SK-N-SH (cell line): ENCODE results near the gene LRP5. TPM values are rescaled to one million over a fixed set of nuclear protein-coding genes. Genes with fewer than 3 reads are reported as not detected.

Source experiments
- CTCF ChIA-PET: fragments of 300-600, 350-600 bp; formaldehyde crosslinking; extraction: SDS; loops from one replicate; lab custom pipeline; 2021; lab: Yijun Ruan, JAX
- POLR2A ChIA-PET: fragments of 350-600 bp; sonication (Branson Sonifier 250); formaldehyde crosslinking; extraction: SDS; loops from one replicate; lab custom pipeline; 2020; ENCODE audit warnings: antibody characterized with exemption, inconsistent platforms; lab: Yijun Ruan, JAX
- DNase-seq: peaks from one replicate; pipeline ENCODE4 v3.0.0; 2012
- H2AFZ ChIP-seq: fragments of 200-600 bp; sonication (generic); 2 replicates; pipeline ENCODE4 v1.8.1; 2016; ENCODE audit warnings: antibody characterized with exemption, mild to moderate bottlenecking, low read depth
- H3F3A ChIP-seq: fragments of 200-600 bp; sonication (generic); replicated peaks from 2 replicates; pipeline ENCODE3; 2016; ENCODE audit warnings: antibody characterized with exemption, mild to moderate bottlenecking; ENCODE audit not compliant: insufficient read depth
- H3K27ac ChIP-seq, 2 experiments: fragments of 200-500 bp in 1 of 2; fragments of 200-600 bp in 1 of 2; sonication (Bioruptor generic) in 1 of 2; sonication (generic), shearing (Covaris generic) in 1 of 2; 2 replicates each; pipeline versions ENCODE4 v1.5.1 to v1.6.1; 2014 to 2016; ENCODE audit warnings: low read depth in 2 of 2, inconsistent platforms in 1 of 2, low read length in 1 of 2, mild to moderate bottlenecking in 1 of 2, mixed read lengths in 1 of 2
- H3K27me3 ChIP-seq: fragments of 200-600 bp; sonication (generic), shearing (Covaris generic); 2 replicates; pipeline ENCODE4 v1.6.1; 2016; ENCODE audit warnings: mixed run types; ENCODE audit not compliant: insufficient read depth
- H3K36me3 ChIP-seq, 2 experiments: fragments of 200-500 bp in 1 of 2; fragments of 200-600 bp in 1 of 2; sonication (Bioruptor generic) in 1 of 2; sonication (generic) in 1 of 2; replicated peaks in 1 of 2; 2 replicates each; pipeline versions ENCODE3 to v1.5.1; 2014 to 2016; ENCODE audit warnings: low read length in 1 of 2, mild to moderate bottlenecking in 1 of 2; ENCODE audit not compliant: insufficient read depth in 2 of 2, control insufficient read depth in 1 of 2
- H3K4me1 ChIP-seq, 2 experiments: fragments of 200-500 bp in 1 of 2; fragments of 200-600 bp in 1 of 2; sonication (Bioruptor generic) in 1 of 2; sonication (generic), shearing (Covaris generic) in 1 of 2; 2 replicates each; pipeline versions ENCODE4 v1.5.1 to v1.6.1; 2014 to 2016; ENCODE audit warnings: low read depth in 1 of 2, low read length in 1 of 2, mixed run types in 1 of 2; ENCODE audit not compliant: insufficient read depth in 2 of 2, control insufficient read depth in 1 of 2
- H3K4me2 ChIP-seq: fragments of 200-600 bp; sonication (generic), shearing (Covaris generic); 2 replicates; pipeline ENCODE4 v1.6.1; 2017; ENCODE audit warnings: mixed run types
- H3K4me3 ChIP-seq, 2 experiments: fragments of 200-500 bp in 1 of 2; fragments of 200-600 bp in 1 of 2; sonication (Bioruptor generic) in 1 of 2; sonication (generic), shearing (Covaris generic) in 1 of 2; 2 replicates each; pipeline versions ENCODE4 v1.5.1 to v1.8.1; 2014 to 2016; ENCODE audit warnings: low read depth in 2 of 2, inconsistent platforms in 1 of 2, low read length in 1 of 2, mild to moderate bottlenecking in 1 of 2, mixed read lengths in 1 of 2, moderate library complexity in 1 of 2
- H3K79me2 ChIP-seq: fragments of 200-600 bp; sonication (generic); 2 replicates; pipeline ENCODE4 v1.8.1; 2017; ENCODE audit warnings: mild to moderate bottlenecking; ENCODE audit not compliant: insufficient read depth
- H3K9ac ChIP-seq: fragments of 200-600 bp; sonication (generic); 2 replicates; pipeline ENCODE4 v1.6.1; 2017; ENCODE audit warnings: mixed run types
- H3K9me2 ChIP-seq: fragments of 200-600 bp; sonication (generic); 2 replicates; pipeline ENCODE4 v1.6.1; 2017; ENCODE audit warnings: mixed run types
- H3K9me3 ChIP-seq: fragments of 200-600 bp; sonication (generic); 2 replicates; pipeline ENCODE4 v1.6.1; 2017; ENCODE audit warnings: mixed run types, mild to moderate bottlenecking, moderate library complexity
- H4K20me1 ChIP-seq: fragments of 200-600 bp; sonication (generic); 2 replicates; pipeline ENCODE4 v1.6.1; 2017; ENCODE audit warnings: mild to moderate bottlenecking, mixed run types; ENCODE audit not compliant: insufficient read depth
- CHD2 ChIP-seq: fragments of 150-350 bp; IDR thresholded peaks from 2 replicates; pipeline ENCODE4 v1.6.1; 2018; ENCODE audit warnings: low read length; ENCODE audit not compliant: partially characterized antibody
- EP300 ChIP-seq, 2 experiments: IDR thresholded peaks; 2 replicates each; pipeline versions ENCODE4 v1.4.0 to v1.6.1; 2012; ENCODE audit warnings: borderline replicate concordance in 1 of 2, low read depth in 1 of 2, low read length in 1 of 2
- FOSL2 ChIP-seq: IDR thresholded peaks from 2 replicates; pipeline ENCODE4 v1.4.0; 2012; ENCODE audit warnings: low read depth, mild to moderate bottlenecking, moderate library complexity, borderline replicate concordance
- FOXJ3 ChIP-seq: sonication (generic); formaldehyde crosslinking; IDR thresholded peaks from 2 replicates; pipeline ENCODE4 v1.5.1; 2020; ENCODE audit warnings: mild to moderate bottlenecking, missing genetic modification reagents
- FOXM1 ChIP-seq: IDR thresholded peaks from 2 replicates; pipeline ENCODE4 v1.4.0; 2012; ENCODE audit warnings: low read depth, mild to moderate bottlenecking
- GATA2 ChIP-seq: sonication (generic); formaldehyde crosslinking; IDR thresholded peaks from 2 replicates; pipeline ENCODE4 v1.5.0; 2020; ENCODE audit warnings: mild to moderate bottlenecking, missing genetic modification reagents
- JUND ChIP-seq: IDR thresholded peaks from 2 replicates; pipeline ENCODE4 v1.4.0; 2012
- MEF2A ChIP-seq: IDR thresholded peaks from 2 replicates; pipeline ENCODE4 v1.4.0; 2012; ENCODE audit warnings: low read depth, borderline replicate concordance
- NFIC ChIP-seq: IDR thresholded peaks from 2 replicates; pipeline ENCODE4 v1.4.0; 2012; ENCODE audit warnings: borderline replicate concordance
- PBX3 ChIP-seq: IDR thresholded peaks from 2 replicates; pipeline ENCODE4; 2012
- RAD21 ChIP-seq: IDR thresholded peaks from 2 replicates; pipeline ENCODE4 v1.6.1; 2012; ENCODE audit warnings: mild to moderate bottlenecking, low read length
- RCOR1 ChIP-seq: fragments of 150-350 bp; IDR thresholded peaks from 2 replicates; pipeline ENCODE4 v1.6.1; 2017; ENCODE audit warnings: antibody characterized with exemption, low read length
- RFX5 ChIP-seq: IDR thresholded peaks from 2 replicates; pipeline ENCODE4 v1.6.1; 2012; ENCODE audit warnings: mild to moderate bottlenecking, improper control_type of control experiment, low read length
- RXRA ChIP-seq: IDR thresholded peaks from 2 replicates; pipeline ENCODE4 v1.4.0; 2012; ENCODE audit warnings: low read depth, mild to moderate bottlenecking, borderline replicate concordance
- SIN3A ChIP-seq: IDR thresholded peaks from 2 replicates; pipeline ENCODE4 v1.6.1; 2012; ENCODE audit warnings: low read depth, mild to moderate bottlenecking, low read length, moderate library complexity, borderline replicate concordance
- TAF1 ChIP-seq: IDR thresholded peaks from 2 replicates; pipeline ENCODE4 v1.6.1; 2012; ENCODE audit warnings: low read depth, mild to moderate bottlenecking, low read length, moderate library complexity, borderline replicate concordance
- TCF12 ChIP-seq: IDR thresholded peaks from 2 replicates; pipeline ENCODE4 v1.4.0; 2012
- TEAD4 ChIP-seq: IDR thresholded peaks from 2 replicates; pipeline ENCODE4 v1.4.0; 2012; ENCODE audit warnings: mild to moderate bottlenecking, borderline replicate concordance; ENCODE audit not compliant: insufficient read depth
- USF1 ChIP-seq: IDR thresholded peaks from 2 replicates; pipeline ENCODE4 v1.4.0; 2012; ENCODE audit warnings: low read depth, borderline replicate concordance
- YY1 ChIP-seq: IDR thresholded peaks from 2 replicates; pipeline ENCODE4 v1.4.0; 2012; ENCODE audit warnings: low read depth, mild to moderate bottlenecking
- ZBTB33 ChIP-seq: IDR thresholded peaks from 2 replicates; pipeline ENCODE4 v1.4.0; 2012; ENCODE audit warnings: low read depth, borderline replicate concordance
- WGBS: methylation state at CpG from one replicate; pipeline ENCODE4 v1.1.6; 2017; ENCODE audit warnings: low lambda C conversion rate; 5-methylcytosine and 5-hydroxymethylcytosine counted together
- polyA plus RNA-seq, 3 experiments: library from polyadenylated mRNA; depleted of rRNA; stranded (reverse); fragments of >200 nt; gene quantifications; 2 replicates each; pipeline ENCODE4 v1.2.3, GENCODE V29; 2012
- TF ChIP-seq, protein P1 (sequence below): IDR thresholded peaks from 2 replicates; pipeline ENCODE4 v1.4.0; 2012; ENCODE audit warnings: low read depth

Gene LRP5
- polyA plus RNA-seq, 1 of the 3 experiments (the other 2 are of a cell fraction), result 15.0 TPM

DNA sequence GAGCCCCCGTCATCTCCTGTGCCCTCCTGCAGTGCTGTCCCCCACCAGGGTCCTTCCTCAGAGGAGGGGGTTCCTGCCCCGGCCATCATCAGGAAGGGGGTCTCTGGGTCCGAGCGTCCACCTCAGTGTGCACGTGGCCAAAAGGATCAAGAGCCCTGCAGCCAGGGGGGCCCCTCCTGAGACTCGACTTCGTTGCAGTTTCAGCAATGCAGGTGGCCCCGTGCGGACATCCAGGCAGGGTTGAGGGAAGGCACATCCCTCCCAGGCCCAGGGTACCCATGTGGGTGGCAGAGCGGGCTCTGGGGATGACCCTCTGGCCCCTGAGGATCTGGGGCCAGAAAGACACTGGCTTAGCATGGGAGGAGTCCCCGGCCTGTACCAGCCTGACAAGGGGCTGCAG is 41.3 kb downstream of the LRP5 start:
- CTCF ChIA-PET, result interaction anchor here (0.6 kb wide), 1 partner anchor 503 kb away, joined by 3 read pairs; no protein-coding TSS in a partner anchor
- DNase-seq, result peak; percentile 29
- POLR2A ChIA-PET, result no interaction called here

GRCh38 chr11:68354148-68354872 is 41.9 kb downstream of the LRP5 start:
- H4K20me1 ChIP-seq, result no peaks in the 10 kb centered on the region; the same call in 1 of the 2 replicates
- H3F3A ChIP-seq, result peaks cover 22% of the 10 kb centered on the region
- peaks cover 6 to 15% of the 10 kb centered on the region in 2 experiments; a peak in 3 of 4 replicates for H3K4me1 ChIP-seq
- peak overlapping the region; percentile 75; the same call in 1 of the 2 replicates for H2AFZ ChIP-seq
- peaks cover 13 to 15% of the 10 kb centered on the region in 2 experiments for H3K36me3 ChIP-seq
- peak overlapping the region; percentile 10; the same call in 1 of the 2 replicates for H3K9ac ChIP-seq
- no peaks in the 10 kb centered on the region for H3K27me3 ChIP-seq
- 14% methylated on average over 17 of the region's 27 CpGs for WGBS
- no peaks in the 10 kb centered on the region for H3K9me2 ChIP-seq
- H3K9me3 ChIP-seq, result no peaks in the 10 kb centered on the region
- H3K4me3 ChIP-seq, result 0 out of 4 replicates have a peak overlapping the region, but pooled peaks of 1 of the 2 experiments have one; percentile 5
- H3K4me2 ChIP-seq, result peak overlapping the region; percentile 64
- no peak for DNase-seq
- peak overlapping the region; percentile 80 for H3K27ac ChIP-seq
- ChIA-PET CTCF (interaction anchor here (0.6 kb wide), 1 partner anchor 502 kb away, joined by 3 read pairs; no protein-coding TSS in a partner anchor), POLR2A (no interaction called here)
- H3K79me2 ChIP-seq, result peaks cover 29% of the 10 kb centered on the region; the same call in 1 of the 2 replicates
- TF ChIP-seq SIN3A, result peak; percentile 14; the same call in 1 of the 2 replicates
- peak; percentile 94 for TF ChIP-seq NFIC
- TF ChIP-seq ZBTB33, result 0 out of 2 replicates have a peak, but pooled peaks have one; percentile 8
- TF ChIP-seq FOSL2, result peak; percentile 94; the same call in 1 of the 2 replicates
- no peak for TF ChIP-seq CHD2
- no peak for TF ChIP-seq MEF2A
- TF ChIP-seq TAF1, result peak; percentile 50; the same call in 1 of the 2 replicates
- TF ChIP-seq JUND, result no peak; the same call in 1 of the 2 replicates
- TF ChIP-seq RXRA, result peak; percentile 56; the same call in 1 of the 2 replicates
- peak; percentile 47; the same call in 1 of the 2 replicates for TF ChIP-seq USF1
- peak in 1 of 2 experiments; percentile 38; a peak in 2 of 4 replicates for TF ChIP-seq EP300 (IDR thresholded peaks at IDR 0.05; ENCODE audit: borderline replicate concordance in 1 of 2, low read depth in 1 of 2, low read length in 1 of 2)
- TF ChIP-seq FOXM1, result peak; percentile 38; the same call in 1 of the 2 replicates
- TF ChIP-seq YY1, result peak; percentile 44; the same call in 1 of the 2 replicates
- TF ChIP-seq, protein P1, sequence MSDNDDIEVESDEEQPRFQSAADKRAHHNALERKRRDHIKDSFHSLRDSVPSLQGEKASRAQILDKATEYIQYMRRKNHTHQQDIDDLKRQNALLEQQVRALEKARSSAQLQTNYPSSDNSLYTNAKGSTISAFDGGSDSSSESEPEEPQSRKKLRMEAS, result peak; percentile 84
- peak; percentile 60 for TF ChIP-seq TCF12
- peak; percentile 82 for TF ChIP-seq TEAD4
- TF ChIP-seq RFX5, result no peak
- TF ChIP-seq GATA2 (CRISPR knock-in tag), result no peak
- TF ChIP-seq RCOR1, result peak; percentile 76
- TF ChIP-seq FOXJ3 (CRISPR knock-in tag), result no peak
- peak; percentile 31; the same call in 1 of the 2 replicates for TF ChIP-seq PBX3
- TF ChIP-seq RAD21, result no peak

More for the DNA sequence above, 41.3 kb downstream of the LRP5 start:
- 0 out of 2 replicates have a peak overlapping the region, but pooled peaks have one; percentile 75 for H2AFZ ChIP-seq
- H3K4me1 ChIP-seq, result peaks cover 6 to 15% of the 10 kb centered on the region in 2 experiments; a peak in 3 of 4 replicates
- WGBS, result 94% methylated on average over 6 of the region's 11 CpGs
- TF ChIP-seq GATA2 (CRISPR knock-in tag) (no peak), CHD2 (no peak)
- no peaks in the 10 kb centered on the region for H3K27me3 ChIP-seq
- H3K27ac ChIP-seq, result peak overlapping the region; percentile 80
- H3K9me3 ChIP-seq, result no peaks in the 10 kb centered on the region
- H3K9ac ChIP-seq, result peak overlapping the region; percentile 10; the same call in 1 of the 2 replicates
- no peaks in the 10 kb centered on the region for H3K9me2 ChIP-seq
- peaks cover 29% of the 10 kb centered on the region; the same call in 1 of the 2 replicates for H3K79me2 ChIP-seq
- peaks cover 22% of the 10 kb centered on the region for H3F3A ChIP-seq
- H3K36me3 ChIP-seq, result peaks cover 7 to 8% of the 10 kb centered on the region in 2 experiments
- peak overlapping the region; percentile 64 for H3K4me2 ChIP-seq
- H4K20me1 ChIP-seq, result no peaks in the 10 kb centered on the region; the same call in 1 of the 2 replicates
- no peak overlapping the region for H3K4me3 ChIP-seq
